Measurements from ENCODE around the gene EGFLAM. TPM values are rescaled to one million over a fixed set of nuclear protein-coding genes. Genes with fewer than 3 reads are reported as not detected.

EGFLAM gene
- total and polyA plus RNA-seq, 9 of the 15 experiments (the other 6 are each of a cell fraction or from before 2014, with no cell fraction given), result 0.09 to 2.5 (median 1.0) TPM

GRCh38 chr5:38265546-38266179 lies 7.3 kb downstream of the EGFLAM start:
- CTCF ChIA-PET (ENCODE audit: low intra/inter-chr PET ratio), result interaction anchor here (1.2 to 1.3 kb wide), 2 partner anchors 17 to 544 kb away, joined by 3 to 4 read pairs; no protein-coding TSS in a partner anchor
- Histone ChIP-seq H3K4me1 (replicated peaks in 1 of 2; ENCODE audit: control insufficient read depth in 2 of 2, insufficient read depth in 2 of 2, low read length in 2 of 2) (no peaks in the 10 kb centered on the region), H2AFZ (ENCODE audit: low read depth, low read length) (peak overlapping the region; percentile 34; the same call in 1 of the 2 replicates), H4K20me1 (replicated peaks; ENCODE audit: control insufficient read depth, insufficient read depth, low read length) (no peaks in the 10 kb centered on the region), H3K36me3 (ENCODE audit: control insufficient read depth, insufficient read depth, low read length) (no peaks in the 10 kb centered on the region), H3K4me3 (no peak overlapping the region), H3K27ac (ENCODE audit: extremely low read depth, low read depth, low read length) (no peak overlapping the region), H3K9me3 (replicated peaks; ENCODE audit: control insufficient read depth, insufficient read depth, low read depth, low read length) (no peaks in the 10 kb centered on the region), H3K27me3 (ENCODE audit: control insufficient read depth in 2 of 2, insufficient read depth in 2 of 2, low read length in 2 of 2) (peaks cover 11 to 20% of the 10 kb centered on the region in 2 experiments; a peak in 3 of 5 replicates), H3K79me2 (ENCODE audit: control insufficient read depth, insufficient read depth, low read length) (no peaks in the 10 kb centered on the region), H3K9me1 (ENCODE audit: control insufficient read depth, insufficient read depth, low read length) (no peaks in the 10 kb centered on the region), H3K4me2 (ENCODE audit: insufficient read depth, low read length) (no peak overlapping the region), H3K9ac (ENCODE audit: insufficient read depth in 1 of 2, low read depth in 2 of 2, low read length in 2 of 2) (no peak overlapping the region)
- ATAC-seq (peak; percentile 99), FAIRE-seq (peak; percentile 93), DNase-seq (ENCODE audit: extremely low read depth in 1 of 4, low spot score in 3 of 4) (peak; percentile 69 to 80 (median 74))
- WGBS (ENCODE audit: insufficient coverage, low coverage, missing lambda C conversion rate), result 9% methylated on average over 13 of the region's 13 CpGs
- in situ Hi-C loops (cut with MboI) (no loop called here), intact Hi-C loops (cut with micrococcal nuclease) (loop anchor here (1.0 to 10.0 kb wide), 2 partner anchors 139 to 539 kb away; no protein-coding TSS in a partner anchor)
- POLR2A ChIA-PET, result interaction anchor here (0.6 to 1.3 kb wide), 5 partner anchors 9 to 622 kb away, joined by 3 to 6 read pairs (median 3); no protein-coding TSS in a partner anchor
- BruUV-seq (replicated peaks), result no TSS peak
- TF ChIP-seq ILF3 (IDR thresholded peaks at IDR 0.05; ENCODE audit: borderline replicate concordance) (no peak), VEZF1 (CRISPR knock-in tag; IDR thresholded peaks at IDR 0.05) (no peak), ZNF511 (CRISPR knock-in tag; IDR thresholded peaks at IDR 0.05) (no peak), L3MBTL2 (IDR thresholded peaks at IDR 0.05) (no peak), BHLHE40 (IDR thresholded peaks at IDR 0.05; ENCODE audit: low read length) (0 out of 2 replicates have a peak, but pooled peaks have one; percentile 4), ZNF354B (CRISPR knock-in tag; IDR thresholded peaks at IDR 0.05) (no peak), BDP1 (IDR thresholded peaks at IDR 0.05; ENCODE audit: insufficient read depth, insufficient read length) (no peak), POLR3A (IDR thresholded peaks at IDR 0.05; ENCODE audit: borderline replicate concordance, extremely low read depth, insufficient read depth, insufficient read length) (no peak), ZNF316 (IDR thresholded peaks at IDR 0.05) (no peak), ETS1 (conservative IDR thresholded peaks at IDR 0.05; ENCODE audit: control insufficient read depth, low read depth, low read length) (no peak), CCAR2 (IDR thresholded peaks at IDR 0.05; ENCODE audit: low read depth, low read length) (no peak), CREB1 (IDR thresholded peaks at IDR 0.05) (no peak), CREB1 (CRISPR knock-in tag; IDR thresholded peaks at IDR 0.05) (no peak), HDAC2 (IDR thresholded peaks at IDR 0.05) (no peak), TBL1XR1 (IDR thresholded peaks at IDR 0.05; ENCODE audit: low read length in 2 of 2) (no peak), CBX8 (IDR thresholded peaks at IDR 0.05; ENCODE audit: borderline replicate concordance, extremely low read depth, low read depth, low read length, poor library complexity, severe bottlenecking) (no peak), ZNF589 (CRISPR knock-in tag; IDR thresholded peaks at IDR 0.05; ENCODE audit: low read depth) (no peak), KHSRP (IDR thresholded peaks at IDR 0.05) (no peak)

Data from K562 (cell line).